Testis (tissue), 3 donors: ENCODE data around the gene MDGA2. TPM values are rescaled to one million over a fixed set of nuclear protein-coding genes. Genes with fewer than 3 reads are reported as not detected.

ENCODE experiments used
- DNase-seq: peaks from one replicate; pipeline ENCODE4 v3.0.0-alpha.2; 2019
- H3K27ac ChIP-seq, 2 donors: fragments of 200-600 bp; sonication (generic); one replicate each; pipeline ENCODE4 v1.5.1; 2019
- H3K27me3 ChIP-seq: fragments of 200-600 bp; sonication (generic); one replicate; pipeline ENCODE4 v1.5.1; 2019
- H3K36me3 ChIP-seq: fragments of 200-600 bp; sonication (generic); one replicate; pipeline ENCODE4 v1.5.1; 2017; ENCODE audit warnings: low read depth; ENCODE audit errors: missing control alignments
- H3K4me1 ChIP-seq: fragments of 200-600 bp; sonication (generic); one replicate; pipeline ENCODE4 v1.5.1; 2019
- H3K4me3 ChIP-seq, 2 donors: fragments of 200-600 bp; sonication (generic); one replicate each; pipeline ENCODE4 v1.5.1; 2017 to 2019
- H3K9me3 ChIP-seq: fragments of 200-600 bp; sonication (generic); one replicate; pipeline ENCODE4 v1.5.1; 2017
- POLR2A ChIP-seq: fragments of 450-650 bp; IDR thresholded peaks from one replicate; pipeline ENCODE4 v1.6.1; 2017; ENCODE audit warnings: antibody characterized with exemption, mild to moderate bottlenecking, moderate library complexity
- WGBS, 2 donors: methylation state at CpG; one replicate each; pipeline ENCODE4 v1.1.5; 2018; 5-methylcytosine and 5-hydroxymethylcytosine counted together
- intact Hi-C: fragments of 100-400 bp; cut with DNase I; formaldehyde crosslinking; loops from one replicate; pipeline ENCODE4 v1.15.1; 2023; ENCODE audit warnings: low total_unique reads
- polyA plus RNA-seq: library from polyadenylated mRNA; stranded (reverse); fragments of 350-450 nt; fragmentation: Illumina TruSeq; extraction: RNeasy Lipid Tissue Mini Kit (QIAGEN cat#74804); gene quantifications from one replicate; pipeline ENCODE4 v1.2.3, GENCODE V29; 2014; ENCODE audit warnings: low read depth, low replicate concordance; ENCODE audit not compliant: insufficient read depth
- total RNA-seq, 2 donors: library from RNA; depleted of rRNA; stranded (reverse); fragments of >200 nt; gene quantifications; one replicate each; pipeline ENCODE4 v1.2.3, GENCODE V29; 2016
- TF ChIP-seq, protein P1 (sequence below), 3 experiments: fragments of 450-650 bp in 2 of 3; fragments of 200-600 bp in 1 of 3; sonication (generic) in 1 of 3; IDR thresholded peaks; one replicate each; pipeline ENCODE4 v1.5.1; 2016 to 2019; ENCODE audit warnings: antibody characterized with exemption in 3 of 3, mild to moderate bottlenecking in 2 of 3, moderate library complexity in 1 of 3

The MDGA2 gene
- total and polyA plus RNA-seq, 3 donors from 2014 or later = 3.9 to 11.6 (median 8.4) TPM

DNA sequence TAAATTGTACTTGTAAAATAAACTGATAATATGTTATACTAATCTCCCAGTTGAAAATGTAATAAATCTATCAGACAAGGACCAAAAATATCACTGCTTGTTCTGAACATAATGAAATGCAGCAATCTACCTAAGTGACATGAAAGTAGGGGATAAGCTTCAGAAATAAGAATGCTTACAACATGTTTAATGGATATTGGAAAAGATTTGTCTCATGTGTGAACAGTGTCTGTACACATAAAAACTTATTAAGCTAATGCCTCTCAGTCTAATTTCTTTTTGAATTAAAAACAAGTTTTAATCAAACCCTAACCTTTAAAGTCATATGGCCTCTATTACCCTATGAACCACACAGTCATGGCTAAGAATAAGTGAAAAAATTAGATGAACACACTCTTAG, 465.3 kb downstream of the MDGA2 start:
- no peak for TF ChIP-seq POLR2A
- TF ChIP-seq, protein P1, sequence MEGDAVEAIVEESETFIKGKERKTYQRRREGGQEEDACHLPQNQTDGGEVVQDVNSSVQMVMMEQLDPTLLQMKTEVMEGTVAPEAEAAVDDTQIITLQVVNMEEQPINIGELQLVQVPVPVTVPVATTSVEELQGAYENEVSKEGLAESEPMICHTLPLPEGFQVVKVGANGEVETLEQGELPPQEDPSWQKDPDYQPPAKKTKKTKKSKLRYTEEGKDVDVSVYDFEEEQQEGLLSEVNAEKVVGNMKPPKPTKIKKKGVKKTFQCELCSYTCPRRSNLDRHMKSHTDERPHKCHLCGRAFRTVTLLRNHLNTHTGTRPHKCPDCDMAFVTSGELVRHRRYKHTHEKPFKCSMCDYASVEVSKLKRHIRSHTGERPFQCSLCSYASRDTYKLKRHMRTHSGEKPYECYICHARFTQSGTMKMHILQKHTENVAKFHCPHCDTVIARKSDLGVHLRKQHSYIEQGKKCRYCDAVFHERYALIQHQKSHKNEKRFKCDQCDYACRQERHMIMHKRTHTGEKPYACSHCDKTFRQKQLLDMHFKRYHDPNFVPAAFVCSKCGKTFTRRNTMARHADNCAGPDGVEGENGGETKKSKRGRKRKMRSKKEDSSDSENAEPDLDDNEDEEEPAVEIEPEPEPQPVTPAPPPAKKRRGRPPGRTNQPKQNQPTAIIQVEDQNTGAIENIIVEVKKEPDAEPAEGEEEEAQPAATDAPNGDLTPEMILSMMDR (IDR thresholded peaks at IDR 0.05) = no peak
- intact Hi-C loops = no loop called here

DNA sequence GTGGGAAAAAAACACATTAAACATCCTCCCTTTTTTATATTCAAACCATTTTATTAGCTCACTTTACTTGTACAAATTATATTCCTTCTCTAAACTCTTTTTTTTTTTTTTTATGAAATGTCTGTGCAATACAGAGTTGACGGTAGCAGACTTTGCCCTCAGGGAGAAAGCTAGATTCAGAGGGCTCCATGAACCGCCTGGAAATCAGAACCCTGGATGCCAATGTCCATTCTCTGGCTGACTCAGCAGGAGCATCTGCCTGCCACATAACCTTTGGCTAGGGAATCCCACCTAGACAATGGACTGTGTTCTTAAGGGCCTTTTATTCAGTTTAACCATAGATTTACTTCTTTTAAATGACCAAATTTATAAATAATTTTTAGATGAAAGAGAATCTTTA, 467.0 kb downstream of the MDGA2 start:
- Histone ChIP-seq H3K4me1 (no peaks in the 10 kb centered on the region), H3K9me3 (no peaks in the 10 kb centered on the region), H3K36me3 (no peaks in the 10 kb centered on the region), H3K4me3 (no peak overlapping the region), H3K27me3 (no peaks in the 10 kb centered on the region), H3K27ac (no peak overlapping the region)
- no peak for TF ChIP-seq POLR2A
- TF ChIP-seq, protein P1 (IDR thresholded peaks at IDR 0.05) = no peak
- intact Hi-C loops = no loop called here
- no peak for DNase-seq
- 93 to 94% methylated on average over 2 of the region's 2 CpGs for WGBS, 2 donors

More for the DNA sequence above, 465.3 kb downstream of the MDGA2 start:
- H3K27ac ChIP-seq = no peak overlapping the region
- DNase-seq = no peak
- no peak overlapping the region for H3K4me3 ChIP-seq
- H3K36me3 ChIP-seq = no peaks in the 10 kb centered on the region
- no peaks in the 10 kb centered on the region for H3K9me3 ChIP-seq
- no peaks in the 10 kb centered on the region for H3K4me1 ChIP-seq
- no peaks in the 10 kb centered on the region for H3K27me3 ChIP-seq

DNA sequence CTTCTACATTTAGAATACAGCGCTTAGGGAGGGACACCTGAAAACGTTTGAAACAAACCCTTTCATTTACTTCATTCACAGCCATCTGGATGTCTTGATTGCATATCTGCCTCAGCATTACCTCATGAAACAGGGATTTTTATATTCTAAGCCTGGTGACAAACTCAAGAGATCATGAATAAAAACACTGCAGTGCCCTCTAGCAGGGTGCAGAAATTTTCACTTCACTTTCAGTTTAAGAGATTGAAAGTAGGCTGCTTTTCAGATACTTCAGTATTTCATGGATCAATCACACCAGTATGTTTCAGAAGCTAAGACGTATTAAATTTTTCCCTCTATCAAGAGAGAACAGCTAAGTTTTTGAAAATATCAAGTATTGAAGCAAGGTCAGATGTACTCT, 467.8 kb downstream of the MDGA2 start:
- Histone ChIP-seq H3K27ac (no peak overlapping the region), H3K9me3 (no peaks in the 10 kb centered on the region), H3K4me3 (no peak overlapping the region), H3K4me1 (no peaks in the 10 kb centered on the region), H3K27me3 (no peaks in the 10 kb centered on the region), H3K36me3 (no peaks in the 10 kb centered on the region)
- TF ChIP-seq, protein P1 (IDR thresholded peaks at IDR 0.05) = no peak
- TF ChIP-seq POLR2A = no peak
- intact Hi-C loops = no loop called here
- no peak for DNase-seq
- WGBS, 2 donors = 56 to 59% methylated on average over 3 of the region's 3 CpGs

DNA sequence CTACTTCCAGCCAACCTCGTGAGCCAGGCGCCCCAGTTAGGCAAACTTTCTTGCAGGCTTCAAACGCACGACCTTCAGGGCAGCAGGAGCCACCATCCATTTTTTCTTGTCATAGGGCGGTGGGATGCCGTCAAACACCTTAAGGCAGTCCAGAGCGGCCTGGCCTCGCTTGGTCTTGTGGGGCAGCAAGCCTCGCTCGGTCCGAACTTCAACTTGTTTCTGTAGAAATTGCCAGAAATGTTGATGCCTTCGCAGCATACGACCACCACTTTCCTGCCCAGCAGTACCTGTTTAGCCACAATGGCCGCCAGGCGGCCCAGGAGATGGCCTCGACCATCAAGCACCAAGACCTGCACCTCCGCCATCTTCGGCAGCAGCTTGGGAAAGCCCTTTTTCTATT, 474.7 kb downstream of the MDGA2 start:
- Histone ChIP-seq H3K4me1 (no peaks in the 10 kb centered on the region), H3K9me3 (no peaks in the 10 kb centered on the region), H3K36me3 (no peaks in the 10 kb centered on the region), H3K27ac (no peak overlapping the region), H3K27me3 (no peaks in the 10 kb centered on the region), H3K4me3 (peak overlapping the region in 1 of 2 donors; percentile 36)
- DNase-seq = peak; percentile 17
- WGBS, 2 donors = 62 to 75% methylated on average over 15 to 18 of the region's 18 CpGs
- intact Hi-C loops = no loop called here
- TF ChIP-seq, protein P1 (IDR thresholded peaks at IDR 0.05) = no peak
- TF ChIP-seq POLR2A = no peak

DNA sequence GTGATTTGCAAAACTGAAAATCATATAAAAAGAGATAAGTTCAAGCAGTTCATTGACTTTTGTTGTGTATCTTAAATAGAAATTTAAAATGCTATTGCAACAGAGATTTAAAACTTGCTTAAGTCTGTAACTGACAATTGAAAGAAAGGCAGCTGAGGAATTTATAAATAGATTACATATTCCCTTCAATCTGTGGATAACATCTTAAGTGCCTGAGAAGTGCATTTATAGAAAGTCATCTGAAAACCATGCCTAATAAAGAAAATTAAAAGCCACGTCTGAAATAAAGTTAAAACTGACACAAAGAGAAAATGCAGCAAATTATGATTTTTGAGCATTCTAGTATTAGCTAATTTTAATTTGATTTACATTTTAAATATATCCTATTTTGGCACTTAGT, 479.8 kb downstream of the MDGA2 start:
- DNase-seq = no peak
- Histone ChIP-seq H3K4me3 (no peak overlapping the region), H3K4me1 (no peaks in the 10 kb centered on the region), H3K9me3 (no peaks in the 10 kb centered on the region), H3K27me3 (no peaks in the 10 kb centered on the region), H3K36me3 (no peaks in the 10 kb centered on the region), H3K27ac (no peak overlapping the region)
- intact Hi-C loops = no loop called here
- TF ChIP-seq POLR2A = no peak
- TF ChIP-seq, protein P1 (IDR thresholded peaks at IDR 0.05) = no peak
- 84 to 86% methylated on average over 1 of the region's 1 CpG for WGBS, 2 donors
